ENCODE results near the gene EIF4G1.

DNA sequence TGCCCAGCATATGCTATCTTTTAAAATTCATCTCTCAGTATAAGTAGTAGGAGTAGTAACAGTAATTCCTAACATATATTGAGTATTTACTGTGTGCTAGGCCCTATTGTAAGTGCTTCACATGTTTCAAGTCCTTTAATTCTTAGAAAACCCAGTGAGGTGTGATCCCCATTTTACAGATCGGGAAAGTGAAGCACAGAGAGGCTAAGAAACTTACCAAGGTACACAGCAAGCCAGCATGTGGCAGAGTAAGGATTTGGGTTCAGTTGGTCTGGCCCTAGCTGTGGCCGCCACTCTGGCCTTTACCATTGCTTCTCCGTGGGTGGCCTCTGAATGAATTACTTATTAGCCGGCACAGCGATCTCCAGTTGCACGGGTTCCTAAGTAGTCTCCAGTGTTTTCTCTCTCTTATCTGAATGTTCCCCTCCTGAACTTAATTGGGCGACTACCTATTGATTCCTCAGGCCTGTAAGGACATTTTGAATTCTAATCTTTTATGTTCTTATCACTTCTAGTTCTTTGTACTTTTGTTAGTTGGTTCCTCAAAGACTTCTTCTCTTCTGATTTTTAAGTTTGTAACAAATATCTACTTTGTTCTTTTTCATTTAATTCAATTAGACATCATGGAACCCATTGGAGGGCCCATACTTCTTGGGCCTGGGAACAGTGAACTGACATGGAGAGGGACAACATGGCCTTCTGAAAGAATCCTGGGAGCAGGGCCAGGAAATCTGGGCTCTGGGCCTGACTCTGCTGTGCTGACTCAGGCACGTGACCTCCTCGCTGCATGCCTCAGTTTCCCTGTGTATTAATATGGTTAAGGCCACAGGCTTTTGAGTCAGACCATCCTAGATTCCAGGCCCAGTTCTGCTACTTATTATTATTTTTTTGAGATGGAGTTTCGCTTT is 35.4 kb downstream of the EIF4G1 start:
- no peak for TF ChIP-seq EP300 (IDR thresholded peaks at IDR 0.05)
- TF ChIP-seq, protein P1, sequence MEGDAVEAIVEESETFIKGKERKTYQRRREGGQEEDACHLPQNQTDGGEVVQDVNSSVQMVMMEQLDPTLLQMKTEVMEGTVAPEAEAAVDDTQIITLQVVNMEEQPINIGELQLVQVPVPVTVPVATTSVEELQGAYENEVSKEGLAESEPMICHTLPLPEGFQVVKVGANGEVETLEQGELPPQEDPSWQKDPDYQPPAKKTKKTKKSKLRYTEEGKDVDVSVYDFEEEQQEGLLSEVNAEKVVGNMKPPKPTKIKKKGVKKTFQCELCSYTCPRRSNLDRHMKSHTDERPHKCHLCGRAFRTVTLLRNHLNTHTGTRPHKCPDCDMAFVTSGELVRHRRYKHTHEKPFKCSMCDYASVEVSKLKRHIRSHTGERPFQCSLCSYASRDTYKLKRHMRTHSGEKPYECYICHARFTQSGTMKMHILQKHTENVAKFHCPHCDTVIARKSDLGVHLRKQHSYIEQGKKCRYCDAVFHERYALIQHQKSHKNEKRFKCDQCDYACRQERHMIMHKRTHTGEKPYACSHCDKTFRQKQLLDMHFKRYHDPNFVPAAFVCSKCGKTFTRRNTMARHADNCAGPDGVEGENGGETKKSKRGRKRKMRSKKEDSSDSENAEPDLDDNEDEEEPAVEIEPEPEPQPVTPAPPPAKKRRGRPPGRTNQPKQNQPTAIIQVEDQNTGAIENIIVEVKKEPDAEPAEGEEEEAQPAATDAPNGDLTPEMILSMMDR (IDR thresholded peaks at IDR 0.05): no peak
- TF ChIP-seq POLR2A (IDR thresholded peaks at IDR 0.05): no peak
